NCI-H524 treated with DMSO at 0.1 percent for 48 hours (cell line): Measurements from ENCODE around the gene TIMM21.

ENCODE experiments used
- DNase-seq: peaks from one replicate; lab custom pipeline; 2025; lab: John Stamatoyannopoulos, UW

The TIMM21 gene

GRCh38 chr18:74148543-74149070 lies 284 bp downstream of the TIMM21 start:
- DNase-seq: no peak

- no peak for DNase-seq
These were observed 1.6 kb downstream of the TIMM21 start for GRCh38 chr18:74149878-74150277.

DNA sequence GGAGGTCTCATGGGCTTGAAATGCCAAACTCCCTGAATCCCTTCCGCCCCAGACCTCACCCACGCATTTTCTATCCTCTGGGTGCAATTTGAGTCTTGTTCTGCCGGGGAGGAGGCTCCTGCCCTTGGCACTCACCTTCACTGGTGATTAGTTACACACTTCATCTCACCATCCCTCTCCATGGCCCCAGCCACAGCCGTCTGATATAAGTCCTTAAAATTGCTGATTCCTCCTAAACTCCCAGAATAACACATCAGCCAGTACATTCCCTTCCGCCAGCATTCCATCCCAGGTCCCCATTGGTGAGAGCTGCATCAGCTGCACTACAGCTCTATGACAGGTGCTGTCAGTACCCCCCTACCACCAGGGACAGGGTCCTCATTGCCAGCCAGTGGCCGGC lies 3.9 kb downstream of the TIMM21 start:
- DNase-seq: no peak

GRCh38 chr18:74152857-74153256 lies 4.5 kb downstream of the TIMM21 start:
- no peak for DNase-seq

DNA sequence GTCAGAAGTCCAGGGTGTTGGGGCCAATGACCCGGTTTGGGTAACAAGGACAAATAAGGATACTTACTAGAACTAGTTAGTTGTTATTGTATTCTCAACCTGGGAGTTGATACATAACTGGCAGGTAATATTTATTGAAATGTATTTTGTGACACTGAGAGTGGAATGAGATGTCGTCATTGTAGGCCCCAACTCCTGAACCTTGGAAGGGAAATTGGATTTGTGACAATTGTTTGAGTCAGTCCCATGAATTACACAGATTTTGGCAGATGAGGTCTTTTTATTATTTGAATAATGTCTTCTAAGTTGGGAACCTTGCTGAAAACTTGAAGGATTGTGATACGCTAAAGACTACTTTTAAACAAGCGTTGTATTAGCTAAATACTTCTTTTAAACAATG lies 5.1 kb downstream of the TIMM21 start:
- DNase-seq: no peak

GRCh38 chr18:74153793-74154192 lies 5.5 kb downstream of the TIMM21 start:
- no peak for DNase-seq

DNA sequence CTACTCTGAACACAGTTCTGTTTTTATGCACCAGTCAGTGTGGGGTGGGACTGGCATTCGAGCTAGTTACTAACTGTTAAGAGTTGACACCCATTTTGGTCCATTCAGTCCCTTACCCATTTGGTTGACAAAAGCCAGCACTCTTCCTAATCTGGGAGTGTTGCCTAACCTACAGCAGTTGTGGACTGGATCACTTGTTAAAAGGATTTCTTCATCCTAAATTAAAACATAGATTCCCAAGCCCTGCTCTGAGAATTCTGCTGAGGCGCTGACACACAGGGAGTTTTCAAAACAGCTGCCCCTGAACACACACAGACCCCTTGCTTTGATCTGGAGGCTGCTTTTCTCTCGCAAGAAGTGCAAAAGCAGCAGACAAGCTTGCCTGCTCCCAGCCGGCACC lies 6.4 kb downstream of the TIMM21 start:
- no peak for DNase-seq

GRCh38 chr18:74155276-74155675 lies 7.0 kb downstream of the TIMM21 start:
- DNase-seq: no peak

- no peak for DNase-seq
These were observed 14.8 kb downstream of the TIMM21 start for GRCh38 chr18:74163019-74163660.

DNA sequence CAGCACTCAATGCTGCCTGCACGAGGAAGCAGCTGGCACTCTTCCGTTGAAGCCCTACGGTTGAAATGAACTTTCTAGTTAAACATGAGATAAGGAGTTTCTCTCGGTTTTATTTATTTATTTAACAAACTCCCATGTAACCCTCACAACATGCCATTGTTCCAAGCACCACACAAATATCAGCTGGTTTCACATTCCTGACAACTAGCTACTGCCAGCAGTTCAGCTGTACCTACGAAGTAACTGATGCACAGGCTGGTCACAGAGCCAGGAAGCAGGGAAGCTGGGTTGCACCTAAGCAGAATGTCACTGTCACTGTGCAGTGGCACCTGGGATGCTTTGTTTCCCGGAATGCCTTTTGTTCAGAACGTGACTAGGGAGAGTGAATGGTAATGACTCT lies 18.1 kb downstream of the TIMM21 start:
- no peak for DNase-seq

- DNase-seq: no peak
These were observed 23.7 kb downstream of the TIMM21 start for GRCh38 chr18:74171910-74172606.

DNA sequence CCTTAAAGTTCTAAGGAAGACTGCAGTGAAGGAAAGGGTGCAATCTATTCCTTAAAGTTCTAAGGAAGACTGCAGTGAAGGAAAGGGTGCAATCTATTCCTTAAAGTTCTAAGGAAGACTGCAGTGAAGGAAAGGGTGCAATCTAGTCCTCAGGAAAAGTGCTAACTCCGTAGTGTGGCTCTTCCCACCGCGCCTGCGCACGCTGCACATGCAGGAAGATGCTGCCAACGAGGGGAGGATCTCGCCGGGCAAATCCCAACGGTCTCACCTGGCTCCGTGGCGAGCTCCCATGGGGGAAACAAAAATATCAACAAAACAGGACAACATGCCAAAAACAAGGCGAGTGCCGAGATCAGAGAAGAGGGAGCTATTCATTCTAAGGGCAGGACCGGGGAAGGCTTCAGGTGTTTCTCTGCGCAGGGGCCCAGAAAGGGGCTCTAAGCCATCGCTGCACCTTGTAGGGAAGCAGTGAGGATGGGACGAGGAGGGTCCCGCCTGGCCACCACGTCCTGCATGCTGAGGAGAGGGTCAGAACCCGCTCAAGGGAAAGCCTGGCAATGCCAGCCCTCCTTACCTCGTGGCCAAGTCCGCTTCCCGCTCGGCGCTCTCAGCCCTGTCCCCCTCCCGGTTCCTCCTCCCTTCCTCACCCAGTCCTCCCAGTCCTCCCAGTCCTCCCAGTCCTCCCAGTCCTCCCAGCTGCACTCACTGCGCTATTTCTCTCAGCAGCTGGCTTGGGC lies 24.5 kb downstream of the TIMM21 start:
- no peak for DNase-seq

DNA sequence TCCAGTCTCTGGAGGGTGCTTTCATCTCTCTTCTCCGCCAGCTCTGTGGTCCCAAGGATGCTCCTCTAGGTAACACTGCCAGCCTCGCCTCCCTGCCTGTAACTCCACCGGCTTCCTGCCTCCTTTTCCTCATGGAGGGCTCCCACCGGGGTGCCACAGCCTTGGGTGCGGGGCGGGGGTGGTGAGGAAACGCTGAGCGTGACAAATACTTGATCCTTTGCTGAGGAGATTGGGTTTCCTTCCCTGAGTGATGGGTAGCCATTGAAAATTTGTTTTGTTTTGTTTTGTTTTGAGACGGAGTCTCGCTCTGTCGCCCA lies 25.1 kb downstream of the TIMM21 start:
- no peak for DNase-seq

DNA sequence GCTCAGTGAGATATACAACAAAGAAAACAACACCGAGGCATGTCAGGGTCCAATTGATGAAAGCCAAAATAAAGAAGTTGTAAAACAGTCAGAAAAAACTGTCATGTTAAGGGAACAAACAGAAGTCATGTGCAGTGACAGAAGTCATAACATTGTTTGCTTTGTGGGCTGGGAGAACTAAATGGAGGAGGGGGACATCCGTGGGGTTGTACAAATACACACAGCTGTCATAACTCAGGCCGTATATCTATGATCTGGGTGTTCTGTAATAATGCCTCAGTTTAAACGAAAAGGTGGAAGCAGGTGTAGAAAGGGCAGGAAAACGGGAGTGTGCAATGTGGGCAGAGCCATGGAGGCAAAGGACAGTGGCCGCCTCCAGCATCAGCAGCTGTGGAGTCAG lies 27.3 kb downstream of the TIMM21 start:
- DNase-seq: no peak

- no peak for DNase-seq
These were observed 30.6 kb downstream of the TIMM21 start for GRCh38 chr18:74178884-74179283.

DNA sequence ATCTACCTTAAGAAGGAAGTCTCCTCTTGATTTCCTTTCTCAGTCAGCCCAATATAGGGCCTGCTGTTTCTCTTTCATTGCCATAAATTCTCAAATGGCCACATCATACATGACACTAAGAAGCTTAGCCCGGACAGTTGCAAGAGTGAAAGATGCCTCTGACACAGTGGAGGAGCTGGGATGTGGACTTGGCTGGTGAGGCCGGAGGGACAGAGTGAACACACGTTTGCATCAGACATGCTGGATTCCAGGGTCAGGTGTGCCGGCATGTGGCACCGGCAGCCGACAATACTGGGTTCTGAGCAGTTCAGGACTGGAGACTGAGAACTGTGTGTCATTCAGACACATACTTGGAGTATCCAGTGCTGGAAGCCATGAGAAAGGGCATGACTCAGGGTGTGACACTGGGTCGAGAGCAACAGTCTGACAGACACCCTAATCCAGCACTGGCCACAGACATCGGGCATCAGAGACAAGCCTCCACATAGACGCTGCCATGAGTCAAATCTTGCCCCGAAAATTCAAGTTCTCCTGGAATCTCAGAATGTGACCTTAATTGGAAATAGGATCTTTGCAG lies 31.4 kb downstream of the TIMM21 start:
- no peak for DNase-seq

- no peak for DNase-seq
These were observed 34.0 kb downstream of the TIMM21 start for GRCh38 chr18:74182335-74182734.

DNA sequence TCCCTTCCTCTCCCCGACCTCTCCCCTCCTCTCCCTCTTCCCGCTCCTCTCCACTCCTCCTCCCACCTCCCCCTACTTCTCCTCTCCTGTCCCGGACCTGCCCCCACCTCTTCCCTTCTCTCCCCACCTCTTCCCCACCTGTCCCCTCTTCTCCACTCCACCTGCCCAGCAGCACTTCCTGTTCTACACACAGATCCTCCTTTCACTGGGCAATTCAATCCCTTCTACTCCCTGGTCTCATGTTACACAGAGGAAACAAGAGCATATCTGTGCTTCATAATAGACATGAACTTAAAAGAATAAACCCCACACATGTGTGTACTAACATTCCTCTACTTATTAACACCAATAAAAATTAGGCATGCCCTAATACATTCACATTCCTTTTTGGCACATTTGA lies 34.8 kb downstream of the TIMM21 start:
- DNase-seq: no peak

DNA sequence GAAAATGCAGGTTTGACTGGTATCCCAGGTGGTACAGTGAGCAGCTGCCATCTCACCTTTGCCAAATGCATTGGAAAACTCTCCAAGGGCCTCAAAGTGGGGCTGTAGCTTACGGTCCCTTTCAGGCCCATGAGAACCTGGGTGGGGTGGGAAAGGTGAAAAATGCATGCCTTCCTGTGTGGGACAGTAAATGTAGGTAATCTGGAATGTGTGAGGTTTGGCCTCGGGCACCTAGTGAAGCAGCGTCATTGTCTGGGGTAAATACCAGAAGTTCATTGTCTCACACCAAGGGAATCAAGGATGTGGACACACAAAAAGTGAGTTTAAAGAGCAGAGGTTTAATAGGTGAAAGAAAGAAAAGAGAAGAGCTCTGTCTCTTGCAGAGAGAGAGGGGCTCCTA lies 36.6 kb downstream of the TIMM21 start:
- DNase-seq: no peak

- DNase-seq: no peak
These were observed 37.5 kb downstream of the TIMM21 start for GRCh38 chr18:74185860-74186259.

- no peak for DNase-seq
These were observed 38.3 kb downstream of the TIMM21 start for GRCh38 chr18:74186661-74187060.

DNA sequence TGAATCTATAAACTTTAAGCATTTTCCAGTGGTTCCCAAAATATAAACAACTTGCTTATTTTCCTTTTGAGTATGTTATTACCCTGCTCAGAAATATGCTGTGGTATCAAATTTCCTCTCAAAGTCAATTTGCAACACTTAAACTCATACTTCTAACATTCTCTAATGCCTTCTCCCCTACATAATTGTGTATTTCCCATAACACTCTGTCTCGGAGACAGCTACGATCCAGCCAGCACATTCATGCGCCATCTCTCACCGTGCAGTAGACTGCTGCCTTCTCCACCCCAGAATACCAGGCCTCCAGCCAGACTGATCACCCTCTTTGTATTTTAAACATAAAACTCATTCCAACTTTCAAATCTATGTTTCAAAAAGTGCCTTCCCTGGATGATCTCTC lies 41.8 kb downstream of the TIMM21 start:
- no peak for DNase-seq

- DNase-seq: no peak
These were observed 43.3 kb downstream of the TIMM21 start for GRCh38 chr18:74191577-74191976.
